ENCODE data around the gene CDH16. TPM values are rescaled to one million over a fixed set of nuclear protein-coding genes. Genes with fewer than 3 reads are reported as not detected.
A peak's percentile ranks its signal among the peaks of the same experiment; 100 is the strongest.

Gene CDH16
- total RNA-seq, 2 donors from 2014 or later = not detected

GRCh38 chr16:66903544-66904427, 14.9 kb downstream of the CDH16 start:
- H3K4me1 ChIP-seq (ENCODE audit: control insufficient read depth in 1 of 2, low read depth in 2 of 2) = peaks cover 61 to 83% of the 10 kb centered on the region in 2 donors
- H3K27ac ChIP-seq = peak overlapping the region; percentile 93 to 97
- TF ChIP-seq CTCF (IDR thresholded peaks at IDR 0.05) = no peak
- DNase-seq (ENCODE audit: low spot score) (no peak), ATAC-seq (ENCODE audit: insufficient number of reproducible peaks, low FRiP score, low read depth) (no peak)
- no peaks in the 10 kb centered on the region for H3K36me3 ChIP-seq
- no peak overlapping the region for H3K4me3 ChIP-seq
- no peaks in the 10 kb centered on the region for H3K27me3 ChIP-seq (replicated peaks; ENCODE audit: insufficient read depth)
- no peaks in the 10 kb centered on the region for H3K9me3 ChIP-seq

- no peak for DNase-seq (ENCODE audit: low spot score)
- H3K27ac ChIP-seq = peak overlapping the region; percentile 93 to 97
- H3K27me3 ChIP-seq (replicated peaks; ENCODE audit: insufficient read depth) = no peaks in the 10 kb centered on the region
- no peaks in the 10 kb centered on the region for H3K36me3 ChIP-seq
- ATAC-seq (ENCODE audit: insufficient number of reproducible peaks, low FRiP score, low read depth) = no peak
- peaks cover 66 to 89% of the 10 kb centered on the region in 2 donors for H3K4me1 ChIP-seq (ENCODE audit: control insufficient read depth in 1 of 2, low read depth in 2 of 2)
- no peak overlapping the region for H3K4me3 ChIP-seq
- H3K9me3 ChIP-seq = no peaks in the 10 kb centered on the region
- TF ChIP-seq CTCF (IDR thresholded peaks at IDR 0.05) = no peak
These were observed 15.8 kb downstream of the CDH16 start for GRCh38 chr16:66902648-66903543.

DNA sequence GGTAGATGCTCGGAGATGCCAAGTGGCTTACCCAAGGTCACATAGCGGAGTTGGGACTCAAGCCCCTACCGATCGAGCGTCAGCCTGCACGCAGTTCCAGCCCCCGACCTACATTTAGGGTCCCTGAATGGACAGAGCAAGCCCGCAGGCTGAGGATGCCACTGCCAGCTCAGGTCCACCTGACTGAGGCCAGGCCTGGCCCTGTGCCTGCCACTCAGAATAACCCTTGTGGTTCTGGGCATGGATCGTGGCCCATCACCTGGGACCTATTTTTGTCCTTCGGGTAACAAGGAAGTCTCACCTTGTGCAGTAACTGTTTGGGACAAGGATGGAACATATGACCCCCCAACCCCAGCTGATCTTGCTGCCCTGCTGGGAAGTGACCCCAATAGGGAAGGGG, 17.1 kb downstream of the CDH16 start:
- no peak for TF ChIP-seq CTCF (IDR thresholded peaks at IDR 0.05)
- Histone ChIP-seq H3K4me1 (ENCODE audit: control insufficient read depth in 1 of 2, low read depth in 2 of 2) (peaks cover 66 to 96% of the 10 kb centered on the region in 2 donors), H3K9me3 (no peaks in the 10 kb centered on the region), H3K27ac (peak overlapping the region; percentile 93 to 97), H3K4me3 (no peak overlapping the region), H3K27me3 (replicated peaks; ENCODE audit: insufficient read depth) (no peaks in the 10 kb centered on the region), H3K36me3 (no peaks in the 10 kb centered on the region)
- no peak for ATAC-seq (ENCODE audit: insufficient number of reproducible peaks, low FRiP score, low read depth)
- no peak for DNase-seq (ENCODE audit: low spot score)

DNA sequence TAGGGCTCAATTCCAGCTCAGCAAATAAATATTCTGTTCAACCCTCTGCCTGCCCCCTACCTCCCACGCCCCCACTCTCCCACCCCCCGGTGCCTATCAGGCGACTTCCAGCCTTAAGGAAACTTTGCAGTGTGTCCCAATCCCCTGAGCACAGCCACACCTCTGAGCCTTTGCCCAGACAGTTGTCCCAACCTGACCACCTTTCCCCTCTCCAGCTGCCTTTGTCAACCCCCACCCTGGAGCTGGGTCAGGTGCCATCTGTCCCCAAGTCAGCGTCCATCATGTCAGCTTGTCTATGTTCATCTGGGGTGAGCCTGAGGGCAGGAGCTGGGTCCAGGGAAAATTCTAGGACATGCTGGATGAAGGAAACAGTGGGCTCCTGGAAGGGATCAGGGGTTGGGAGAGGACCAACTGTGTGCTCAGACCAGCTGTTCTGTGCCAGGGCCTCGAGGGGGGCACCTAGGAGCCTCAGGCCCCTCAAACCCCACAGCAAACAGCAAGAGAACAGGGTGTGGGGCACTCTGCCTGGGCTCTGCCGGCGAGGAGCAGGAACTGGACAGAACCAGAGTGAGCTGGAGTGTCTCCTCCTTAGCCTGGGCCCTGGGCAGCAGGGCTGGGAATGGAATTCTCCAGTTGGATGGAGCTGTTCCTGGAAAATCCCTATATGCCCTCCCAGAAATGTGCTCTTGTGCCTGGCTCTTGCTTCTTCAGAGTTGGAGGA, 17.8 kb downstream of the CDH16 start:
- Histone ChIP-seq H3K36me3 (no peaks in the 10 kb centered on the region), H3K27ac (peak overlapping the region; percentile 93 to 97), H3K4me1 (ENCODE audit: control insufficient read depth in 1 of 2, low read depth in 2 of 2) (peaks cover 68 to 97% of the 10 kb centered on the region in 2 donors), H3K9me3 (no peaks in the 10 kb centered on the region), H3K27me3 (replicated peaks; ENCODE audit: insufficient read depth) (no peaks in the 10 kb centered on the region), H3K4me3 (no peak overlapping the region)
- DNase-seq (ENCODE audit: low spot score) (no peak), ATAC-seq (ENCODE audit: insufficient number of reproducible peaks, low FRiP score, low read depth) (no peak)
- TF ChIP-seq CTCF (IDR thresholded peaks at IDR 0.05) = no peak
